ENCODE results near the gene OPA1. TPM values are rescaled to one million over a fixed set of nuclear protein-coding genes. Genes with fewer than 3 reads are reported as not detected.

The OPA1 gene
- total and polyA plus RNA-seq, 2 of the 13 experiments (the other 11 are each of a cell fraction or from before 2014, with no cell fraction given): 26.7 to 78.5 TPM

DNA sequence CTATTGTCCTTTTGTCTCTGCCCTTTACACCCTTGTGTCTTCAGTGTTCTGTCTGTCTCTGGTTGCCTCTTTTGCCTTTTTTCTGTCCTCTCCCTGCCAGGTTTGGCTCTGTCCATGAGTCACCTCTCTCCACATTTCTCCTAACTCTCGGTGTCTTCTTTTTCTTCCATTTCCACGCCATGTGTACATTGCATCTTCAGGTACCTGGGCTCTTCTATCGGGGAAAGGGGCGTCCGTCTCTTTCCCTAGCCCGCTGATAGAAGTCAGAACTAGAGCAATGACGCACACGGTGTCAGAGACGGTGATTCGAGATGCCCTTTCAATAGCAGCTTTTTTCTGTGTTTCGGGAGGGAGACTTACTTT lies 641 bp downstream of the OPA1 start (continued):
- TF ChIP-seq, protein P1, sequence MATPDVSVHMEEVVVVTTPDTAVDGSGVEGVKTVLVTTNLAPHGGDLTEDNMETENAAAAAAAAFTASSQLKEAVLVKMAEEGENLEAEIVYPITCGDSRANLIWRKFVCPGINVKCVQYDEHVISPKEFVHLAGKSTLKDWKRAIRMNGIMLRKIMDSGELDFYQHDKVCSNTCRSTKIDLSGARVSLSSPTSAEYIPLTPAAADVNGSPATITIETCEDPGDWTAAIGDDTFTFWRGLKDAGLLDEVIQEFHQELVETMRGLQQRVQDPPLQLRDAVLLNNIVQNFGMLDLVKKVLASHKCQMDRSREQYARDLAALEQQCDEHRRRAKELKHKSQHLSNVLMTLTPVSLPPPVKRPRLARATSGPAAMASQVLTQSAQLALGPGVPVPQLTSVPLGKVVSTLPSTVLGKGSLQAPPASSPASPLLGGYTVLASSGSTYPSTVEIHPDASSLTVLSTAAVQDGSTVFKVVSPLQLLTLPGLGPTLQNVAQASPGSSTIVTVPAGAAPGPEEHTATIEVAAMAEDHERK (CRISPR knock-in tag; IDR thresholded peaks at IDR 0.05; ENCODE audit: low read depth): no peak
- TF ChIP-seq ZNF383 (CRISPR knock-in tag; IDR thresholded peaks at IDR 0.05; ENCODE audit: borderline replicate concordance): peak; percentile 30; the same call in 1 of the 2 replicates
- TF ChIP-seq ZNF792 (CRISPR knock-in tag; IDR thresholded peaks at IDR 0.05): no peak
- TF ChIP-seq KMT2B (CRISPR knock-in tag; IDR thresholded peaks at IDR 0.05): no peak
- TF ChIP-seq ZNF788 (CRISPR knock-in tag; IDR thresholded peaks at IDR 0.05; ENCODE audit: borderline replicate concordance): no peak
- TF ChIP-seq KDM5A (IDR thresholded peaks at IDR 0.05; ENCODE audit: borderline replicate concordance, low read length): peak; percentile 56
- no peak for TF ChIP-seq ZNF121 (CRISPR knock-in tag; IDR thresholded peaks at IDR 0.05)
- peak; percentile 33; the same call in 1 of the 2 replicates for TF ChIP-seq CREB1 (IDR thresholded peaks at IDR 0.05)
- TF ChIP-seq CREB1 (CRISPR knock-in tag; IDR thresholded peaks at IDR 0.05): no peak
- TF ChIP-seq HOXA9 (CRISPR knock-in tag; IDR thresholded peaks at IDR 0.05; ENCODE audit: borderline replicate concordance): 0 out of 2 replicates have a peak, but pooled peaks have one; percentile 5
- TF ChIP-seq ZNF564 (CRISPR knock-in tag; IDR thresholded peaks at IDR 0.05): 0 out of 2 replicates have a peak, but pooled peaks have one; percentile 20
- TF ChIP-seq ZNF607 (CRISPR knock-in tag; IDR thresholded peaks at IDR 0.05; ENCODE audit: borderline replicate concordance): no peak
- no peak for TF ChIP-seq NR2C2 (CRISPR knock-in tag; IDR thresholded peaks at IDR 0.05; ENCODE audit: borderline replicate concordance)
